ENCODE results near the gene RBFA.

DNA sequence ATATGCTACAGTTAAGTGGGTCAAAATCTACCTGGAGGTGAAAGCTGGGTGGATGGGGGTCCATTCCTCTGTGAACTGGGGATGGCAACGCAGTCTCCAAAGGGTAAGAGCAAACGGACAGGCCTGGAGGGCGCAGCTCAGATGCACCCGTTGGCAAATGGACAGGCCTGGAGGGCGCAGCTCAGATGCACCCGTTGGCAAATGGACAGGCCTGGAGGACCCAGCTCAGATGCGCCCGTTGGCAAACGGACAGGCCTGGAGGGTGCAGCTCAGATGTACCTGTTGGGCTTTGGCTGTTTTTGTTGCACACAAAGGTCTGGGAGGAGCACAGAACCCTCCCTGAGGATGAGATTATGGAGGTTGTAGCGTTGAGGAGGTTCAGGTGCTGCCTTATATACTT is 33.7 kb downstream of the RBFA start:
- TF ChIP-seq, protein P1, sequence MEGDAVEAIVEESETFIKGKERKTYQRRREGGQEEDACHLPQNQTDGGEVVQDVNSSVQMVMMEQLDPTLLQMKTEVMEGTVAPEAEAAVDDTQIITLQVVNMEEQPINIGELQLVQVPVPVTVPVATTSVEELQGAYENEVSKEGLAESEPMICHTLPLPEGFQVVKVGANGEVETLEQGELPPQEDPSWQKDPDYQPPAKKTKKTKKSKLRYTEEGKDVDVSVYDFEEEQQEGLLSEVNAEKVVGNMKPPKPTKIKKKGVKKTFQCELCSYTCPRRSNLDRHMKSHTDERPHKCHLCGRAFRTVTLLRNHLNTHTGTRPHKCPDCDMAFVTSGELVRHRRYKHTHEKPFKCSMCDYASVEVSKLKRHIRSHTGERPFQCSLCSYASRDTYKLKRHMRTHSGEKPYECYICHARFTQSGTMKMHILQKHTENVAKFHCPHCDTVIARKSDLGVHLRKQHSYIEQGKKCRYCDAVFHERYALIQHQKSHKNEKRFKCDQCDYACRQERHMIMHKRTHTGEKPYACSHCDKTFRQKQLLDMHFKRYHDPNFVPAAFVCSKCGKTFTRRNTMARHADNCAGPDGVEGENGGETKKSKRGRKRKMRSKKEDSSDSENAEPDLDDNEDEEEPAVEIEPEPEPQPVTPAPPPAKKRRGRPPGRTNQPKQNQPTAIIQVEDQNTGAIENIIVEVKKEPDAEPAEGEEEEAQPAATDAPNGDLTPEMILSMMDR (IDR thresholded peaks at IDR 0.05; ENCODE audit: poor library complexity), result no peak
- TF ChIP-seq EZH2 (IDR thresholded peaks at IDR 0.05; ENCODE audit: borderline replicate concordance) (no peak), EZH2phosphoT487 (IDR thresholded peaks at IDR 0.05; ENCODE audit: low read depth, severe bottlenecking, unreplicated experiment) (no peak)
